ENCODE data around the gene PIEZO1. TPM values are rescaled to one million over a fixed set of nuclear protein-coding genes. Genes with fewer than 3 reads are reported as not detected.

PIEZO1 gene
- total RNA-seq, 1 experiment from 2014 or later = 224 TPM

DNA sequence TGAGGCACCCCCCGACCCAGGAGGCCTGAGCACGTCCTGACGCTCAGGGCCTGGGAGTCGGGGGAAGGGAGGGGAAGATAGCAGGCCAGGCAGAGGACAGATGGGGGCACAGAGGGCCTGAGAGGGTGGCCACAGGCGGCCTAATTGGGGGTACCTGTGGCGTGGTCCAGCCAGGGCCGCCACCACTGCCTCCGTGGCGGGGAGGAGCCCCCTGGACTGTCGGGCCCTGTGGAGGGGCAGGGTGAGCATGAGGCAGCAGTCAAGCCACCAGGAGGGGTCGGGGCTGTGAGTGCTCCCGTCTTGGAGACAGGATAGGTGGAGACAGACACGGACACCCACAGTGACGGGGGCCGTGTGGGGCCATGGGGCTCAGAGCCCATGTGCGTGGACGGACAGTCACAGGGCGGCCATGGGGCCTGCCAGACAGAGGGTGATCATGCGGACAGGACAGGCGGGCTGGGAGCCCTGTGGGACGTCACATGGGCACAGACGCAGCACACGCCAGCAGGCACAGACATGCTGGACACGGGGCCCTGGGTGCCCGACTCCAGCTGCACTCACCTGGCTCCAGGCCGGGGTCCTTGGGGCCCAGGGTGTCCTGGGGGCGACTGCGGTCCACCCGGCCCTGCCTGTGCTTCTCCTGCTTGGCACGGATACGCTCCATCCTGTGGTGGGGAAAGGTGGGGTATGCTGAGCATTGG is 60.0 kb downstream of the PIEZO1 start:
- DNase-seq (ENCODE audit: low read depth, low spot score) = no peak
- ATAC-seq = no peak
- TF ChIP-seq CTCF (IDR thresholded peaks at IDR 0.05 in 2 of 3, conservative IDR thresholded peaks at IDR 0.05 in 1 of 3; ENCODE audit: borderline replicate concordance in 1 of 3, insufficient read depth in 1 of 3, low read depth in 2 of 3, low read length in 2 of 3) = no peak
- TF ChIP-seq JUND (IDR thresholded peaks at IDR 0.05) = no peak
- TF ChIP-seq POLR2A (IDR thresholded peaks at IDR 0.05; ENCODE audit: borderline replicate concordance, extremely low read depth, insufficient read depth, insufficient read length) = no peak
- TF ChIP-seq CEBPB (IDR thresholded peaks at IDR 0.05; ENCODE audit: low read depth) = no peak
- TF ChIP-seq ELF1 (IDR thresholded peaks at IDR 0.05; ENCODE audit: borderline replicate concordance, low read depth) = no peak
- Histone ChIP-seq H3K4me3 (replicated peaks in 1 of 2; ENCODE audit: low read depth in 1 of 2, low read length in 2 of 2) (no peak overlapping the region), H3K9ac (ENCODE audit: low read length) (no peak overlapping the region), H4K20me1 (ENCODE audit: insufficient read depth) (no peaks in the 10 kb centered on the region), H3K27ac (ENCODE audit: low read depth, low read length) (no peak overlapping the region), H2AFZ (ENCODE audit: low read depth, low read length, poor library complexity, severe bottlenecking) (no peak overlapping the region), H3K9me2 (ENCODE audit: insufficient read depth) (no peaks in the 10 kb centered on the region), H3K9me3 (ENCODE audit: control insufficient read depth in 1 of 2, insufficient read depth in 1 of 2, low read depth in 1 of 2, low read length in 2 of 2) (no peaks in the 10 kb centered on the region), H3K79me2 (ENCODE audit: insufficient read depth, low read length) (peaks cover 3% of the 10 kb centered on the region; the same call in 1 of the 2 replicates), H3K4me2 (ENCODE audit: low read length) (no peak overlapping the region), H3K36me3 (ENCODE audit: control insufficient read depth in 1 of 2, insufficient read depth in 2 of 2, low read length in 2 of 2) (peaks cover 46 to 75% of the 10 kb centered on the region in 2 experiments; a peak in 3 of 4 replicates), H3K27me3 (ENCODE audit: insufficient read depth, low read length) (no peaks in the 10 kb centered on the region), H3K4me1 (ENCODE audit: control insufficient read depth in 1 of 2, insufficient read depth in 2 of 2, low read length in 2 of 2) (no peaks in the 10 kb centered on the region)
- ChIA-PET POLR2A (no interaction called here), RAD21 (ENCODE audit: low non-redundant PET in 1 of 2, low total read pairs in 2 of 2, uncharacterized antibody in 2 of 2, unreplicated experiment in 2 of 2) (no interaction called here), CTCF (no interaction called here)
- intact Hi-C loops (cut with micrococcal nuclease) = no loop called here
- no TSS peak for BruUV-seq (replicated peaks)

DNA sequence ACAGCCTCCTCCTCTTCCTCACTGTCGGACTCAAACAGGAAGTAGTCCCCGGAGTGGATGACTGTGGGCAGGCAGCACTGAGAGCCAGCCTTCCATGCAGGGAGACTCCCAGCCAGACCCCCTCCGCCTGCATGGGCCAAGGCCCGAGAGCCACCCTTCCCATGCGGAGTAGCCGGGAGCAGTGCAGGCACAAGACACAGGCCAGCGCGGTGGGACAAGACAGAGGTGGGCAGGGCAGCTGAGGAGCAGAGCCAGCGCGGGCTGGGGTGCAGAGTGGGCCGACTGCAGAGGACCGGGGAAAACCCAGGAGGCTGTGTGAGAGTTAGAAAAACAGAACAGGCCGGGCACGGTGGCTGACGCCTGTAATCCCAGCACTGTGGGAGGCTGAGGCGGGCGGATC is 61.1 kb downstream of the PIEZO1 start:
- no peaks in the 10 kb centered on the region for H3K27me3 ChIP-seq (ENCODE audit: insufficient read depth, low read length)
- H3K79me2 ChIP-seq (ENCODE audit: insufficient read depth, low read length) = no peaks in the 10 kb centered on the region; the same call in 1 of the 2 replicates
- ChIA-PET CTCF (interaction anchor here (1.1 kb wide), 1 partner anchor 14 kb away, joined by 3 read pairs; no protein-coding TSS in a partner anchor), RAD21 (ENCODE audit: low non-redundant PET in 1 of 2, low total read pairs in 2 of 2, uncharacterized antibody in 2 of 2, unreplicated experiment in 2 of 2) (no interaction called here), POLR2A (no interaction called here)
- H2AFZ ChIP-seq (ENCODE audit: low read depth, low read length, poor library complexity, severe bottlenecking) = no peak overlapping the region
- no peaks in the 10 kb centered on the region for H3K4me1 ChIP-seq (ENCODE audit: control insufficient read depth in 1 of 2, insufficient read depth in 2 of 2, low read length in 2 of 2)
- H3K27ac ChIP-seq (ENCODE audit: low read depth, low read length) = peak overlapping the region; percentile 32; the same call in 1 of the 2 replicates
- H3K9ac ChIP-seq (ENCODE audit: low read length) = no peak overlapping the region
- intact Hi-C loops (cut with micrococcal nuclease) = no loop called here
- peaks cover 54 to 83% of the 10 kb centered on the region in 2 experiments; a peak in 3 of 4 replicates for H3K36me3 ChIP-seq (ENCODE audit: control insufficient read depth in 1 of 2, insufficient read depth in 2 of 2, low read length in 2 of 2)
- DNase-seq (ENCODE audit: low read depth, low spot score) (no peak), ATAC-seq (no peak)
- no peak overlapping the region for H3K4me3 ChIP-seq (replicated peaks in 1 of 2; ENCODE audit: low read depth in 1 of 2, low read length in 2 of 2)
- no peaks in the 10 kb centered on the region for H4K20me1 ChIP-seq (ENCODE audit: insufficient read depth)
- BruUV-seq (replicated peaks) = no TSS peak
- no peak overlapping the region for H3K4me2 ChIP-seq (ENCODE audit: low read length)
- H3K9me2 ChIP-seq (ENCODE audit: insufficient read depth) = no peaks in the 10 kb centered on the region
- H3K9me3 ChIP-seq (ENCODE audit: control insufficient read depth in 1 of 2, insufficient read depth in 1 of 2, low read depth in 1 of 2, low read length in 2 of 2) = no peaks in the 10 kb centered on the region
- TF ChIP-seq, protein P1, sequence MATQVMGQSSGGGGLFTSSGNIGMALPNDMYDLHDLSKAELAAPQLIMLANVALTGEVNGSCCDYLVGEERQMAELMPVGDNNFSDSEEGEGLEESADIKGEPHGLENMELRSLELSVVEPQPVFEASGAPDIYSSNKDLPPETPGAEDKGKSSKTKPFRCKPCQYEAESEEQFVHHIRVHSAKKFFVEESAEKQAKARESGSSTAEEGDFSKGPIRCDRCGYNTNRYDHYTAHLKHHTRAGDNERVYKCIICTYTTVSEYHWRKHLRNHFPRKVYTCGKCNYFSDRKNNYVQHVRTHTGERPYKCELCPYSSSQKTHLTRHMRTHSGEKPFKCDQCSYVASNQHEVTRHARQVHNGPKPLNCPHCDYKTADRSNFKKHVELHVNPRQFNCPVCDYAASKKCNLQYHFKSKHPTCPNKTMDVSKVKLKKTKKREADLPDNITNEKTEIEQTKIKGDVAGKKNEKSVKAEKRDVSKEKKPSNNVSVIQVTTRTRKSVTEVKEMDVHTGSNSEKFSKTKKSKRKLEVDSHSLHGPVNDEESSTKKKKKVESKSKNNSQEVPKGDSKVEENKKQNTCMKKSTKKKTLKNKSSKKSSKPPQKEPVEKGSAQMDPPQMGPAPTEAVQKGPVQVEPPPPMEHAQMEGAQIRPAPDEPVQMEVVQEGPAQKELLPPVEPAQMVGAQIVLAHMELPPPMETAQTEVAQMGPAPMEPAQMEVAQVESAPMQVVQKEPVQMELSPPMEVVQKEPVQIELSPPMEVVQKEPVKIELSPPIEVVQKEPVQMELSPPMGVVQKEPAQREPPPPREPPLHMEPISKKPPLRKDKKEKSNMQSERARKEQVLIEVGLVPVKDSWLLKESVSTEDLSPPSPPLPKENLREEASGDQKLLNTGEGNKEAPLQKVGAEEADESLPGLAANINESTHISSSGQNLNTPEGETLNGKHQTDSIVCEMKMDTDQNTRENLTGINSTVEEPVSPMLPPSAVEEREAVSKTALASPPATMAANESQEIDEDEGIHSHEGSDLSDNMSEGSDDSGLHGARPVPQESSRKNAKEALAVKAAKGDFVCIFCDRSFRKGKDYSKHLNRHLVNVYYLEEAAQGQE (IDR thresholded peaks at IDR 0.05; ENCODE audit: low read depth) = no peak
- no peak for TF ChIP-seq ELF1 (IDR thresholded peaks at IDR 0.05; ENCODE audit: borderline replicate concordance, low read depth)
- TF ChIP-seq EZH2phosphoT487 (IDR thresholded peaks at IDR 0.05; ENCODE audit: borderline replicate concordance) = no peak
- no peak for TF ChIP-seq CBX3 (IDR thresholded peaks at IDR 0.05; ENCODE audit: low read depth)
- no peak for TF ChIP-seq POLR2AphosphoS5 (IDR thresholded peaks at IDR 0.05; ENCODE audit: low read depth, low read length)
- TF ChIP-seq CEBPB (IDR thresholded peaks at IDR 0.05; ENCODE audit: low read depth) = no peak
- no peak for TF ChIP-seq FOSL1 (IDR thresholded peaks at IDR 0.05; ENCODE audit: low read depth)
- TF ChIP-seq ZBTB33 (IDR thresholded peaks at IDR 0.05; ENCODE audit: extremely low read depth, insufficient replicate concordance, low read length) = no peak

Data from HCT116 (cell line).